Mesothelial cell of epicardium (in vitro differentiated cells): ENCODE results near the gene CD44. TPM values are rescaled to one million over a fixed set of nuclear protein-coding genes. Genes with fewer than 3 reads are reported as not detected.
A peak's percentile ranks its signal among the peaks of the same experiment; 100 is the strongest.

Experiments used
- DNase-seq, 2 experiments: peaks; one replicate each; pipeline ENCODE4 v3.0.0; 2021; ENCODE audit warnings: low spot score in 2 of 2; ENCODE audit not compliant: unreplicated experiment in 2 of 2
- H3K27ac Mint-ChIP-seq: 2 replicates; pipeline ENCODE4 v1.8.0; 2021; ENCODE audit warnings: mixed read lengths
- H3K27me3 Mint-ChIP-seq: 2 replicates; pipeline ENCODE4 v1.8.0; 2021; ENCODE audit warnings: low read depth, mixed read lengths
- H3K36me3 Mint-ChIP-seq: 2 replicates; pipeline ENCODE4 v1.8.0; 2021; ENCODE audit warnings: mixed read lengths
- H3K4me1 Mint-ChIP-seq: 2 replicates; pipeline ENCODE4 v1.8.0; 2021; ENCODE audit warnings: mixed read lengths
- H3K4me3 Mint-ChIP-seq: 2 replicates; pipeline ENCODE4 v1.8.0; 2021; ENCODE audit warnings: mild to moderate bottlenecking, moderate library complexity, mixed read lengths
- H3K9me3 Mint-ChIP-seq: 2 replicates; pipeline ENCODE4 v1.8.0; 2021; ENCODE audit warnings: mixed read lengths
- CTCF ChIP-seq: fragments of 200-600 bp; sonication (generic); IDR thresholded peaks from one replicate; pipeline ENCODE4 v1.5.0; 2021; ENCODE audit warnings: antibody characterized with exemption; ENCODE audit not compliant: unreplicated experiment
- total RNA-seq: library from RNA; stranded (reverse); gene quantifications from 3 replicates; pipeline ENCODE4 v1.2.1, GENCODE V29; 2021

CD44 gene
- total RNA-seq, 1 donor from 2014 or later, result 1.9 TPM

- DNase-seq, result no peak
- Mint-ChIP-seq H3K4me3 (peak overlapping the region; percentile 69), H3K9me3 (no peaks in the 10 kb centered on the region), H3K4me1 (peaks cover 10% of the 10 kb centered on the region), H3K27me3 (peaks cover 88% of the 10 kb centered on the region), H3K27ac (no peak overlapping the region), H3K36me3 (no peaks in the 10 kb centered on the region)
- TF ChIP-seq CTCF, result no peak
Observed at GRCh38 chr11:35138058-35138457, 913 bp upstream of the CD44 start.

GRCh38 chr11:35138606-35138942, 397 bp upstream of the CD44 start:
- H3K27me3 Mint-ChIP-seq, result peaks cover 87% of the 10 kb centered on the region
- TF ChIP-seq CTCF, result no peak
- no peaks in the 10 kb centered on the region for H3K9me3 Mint-ChIP-seq
- peaks cover 10% of the 10 kb centered on the region for H3K4me1 Mint-ChIP-seq
- H3K4me3 Mint-ChIP-seq, result peak overlapping the region; percentile 69
- H3K27ac Mint-ChIP-seq, result no peak overlapping the region
- H3K36me3 Mint-ChIP-seq, result no peaks in the 10 kb centered on the region
- DNase-seq, result no peak

- Mint-ChIP-seq H3K9me3 (no peaks in the 10 kb centered on the region), H3K27me3 (peaks cover 87% of the 10 kb centered on the region), H3K36me3 (no peaks in the 10 kb centered on the region), H3K4me3 (peak overlapping the region; percentile 69), H3K4me1 (peaks cover 10% of the 10 kb centered on the region), H3K27ac (no peak overlapping the region)
- DNase-seq, result no peak
- no peak for TF ChIP-seq CTCF
Observed at GRCh38 chr11:35139722-35140282, 831 bp downstream of the CD44 start.

- H3K27ac Mint-ChIP-seq, result no peak overlapping the region
- peaks cover 10% of the 10 kb centered on the region for H3K4me1 Mint-ChIP-seq
- H3K9me3 Mint-ChIP-seq, result no peaks in the 10 kb centered on the region
- no peaks in the 10 kb centered on the region for H3K36me3 Mint-ChIP-seq
- TF ChIP-seq CTCF, result no peak
- H3K27me3 Mint-ChIP-seq, result peaks cover 89% of the 10 kb centered on the region
- H3K4me3 Mint-ChIP-seq, result no peak overlapping the region
- no peak for DNase-seq
Observed at GRCh38 chr11:35141071-35141470, 2.1 kb downstream of the CD44 start.

GRCh38 chr11:35141571-35141971, 2.6 kb downstream of the CD44 start:
- no peak for DNase-seq
- no peaks in the 10 kb centered on the region for H3K36me3 Mint-ChIP-seq
- H3K27ac Mint-ChIP-seq, result no peak overlapping the region
- no peak overlapping the region for H3K4me3 Mint-ChIP-seq
- peaks cover 10% of the 10 kb centered on the region for H3K4me1 Mint-ChIP-seq
- H3K27me3 Mint-ChIP-seq, result peaks cover 87% of the 10 kb centered on the region
- TF ChIP-seq CTCF, result no peak
- H3K9me3 Mint-ChIP-seq, result no peaks in the 10 kb centered on the region
